Chondrocyte (in vitro differentiated cells): Measurements from ENCODE around the gene KIAA1549. TPM values are rescaled to one million over a fixed set of nuclear protein-coding genes. Genes with fewer than 3 reads are reported as not detected.
A peak's percentile ranks its signal among the peaks of the same experiment; 100 is the strongest.
"Not testable (repeated sequence)": the region's sequence is repeated elsewhere in the genome, so short reads cannot be mapped to it uniquely, and the experiment has no call there.

Source experiments
- DNase-seq: peaks from one replicate; pipeline ENCODE4 v3.0.0; 2021; ENCODE audit warnings: mixed read lengths, low spot score
- H3K27ac Mint-ChIP-seq: one replicate; pipeline ENCODE4 v1.8.0; 2021; ENCODE audit warnings: mild to moderate bottlenecking, moderate library complexity, mixed read lengths; ENCODE audit not compliant: unreplicated experiment
- H3K27me3 Mint-ChIP-seq: 2 replicates; pipeline ENCODE4 v1.8.0; 2021; ENCODE audit warnings: low read depth, mixed read lengths
- H3K36me3 Mint-ChIP-seq: 2 replicates; pipeline ENCODE4 v1.8.0; 2021; ENCODE audit warnings: low read depth, mixed read lengths
- H3K4me1 Mint-ChIP-seq: 2 replicates; pipeline ENCODE4 v1.8.0; 2021; ENCODE audit warnings: low read depth, mild to moderate bottlenecking, mixed read lengths
- H3K4me3 Mint-ChIP-seq: one replicate; pipeline ENCODE4 v1.8.0; 2021; ENCODE audit warnings: mild to moderate bottlenecking, moderate library complexity, mixed read lengths; ENCODE audit not compliant: unreplicated experiment
- H3K9me3 Mint-ChIP-seq: 2 replicates; pipeline ENCODE4 v1.8.0; 2021; ENCODE audit warnings: low read depth, mixed read lengths
- CTCF ChIP-seq: fragments of 200-600 bp; sonication (generic); IDR thresholded peaks from 2 replicates; pipeline ENCODE4 v1.5.0; 2021; ENCODE audit warnings: antibody characterized with exemption, mild to moderate bottlenecking, moderate library complexity
- long read RNA-seq: library from polyadenylated mRNA; stranded (forward); transcript quantifications from one replicate; pipeline ENCODE4 v2.0.0, GENCODE V29; 2021
- total RNA-seq: library from RNA; stranded (reverse); gene quantifications from 3 replicates; pipeline ENCODE4 v1.2.1, GENCODE V29; 2021

Gene KIAA1549
- 4.7 to 9.2 TPM (median 8.5 TPM) in 3 replicates for total RNA-seq
- long read RNA-seq, partial matches to known transcripts, result 2 of 5 reads
- long read RNA-seq, other reads (novel, unspliced or antisense), result 3 of 5 reads

GRCh38 chr7:138981332-138982203 lies at the start of gene KIAA1549:
Gene KIAA1549, minus strand, starts transcription at chr7:138981389. Its CDS starts 120 bp downstream, at chr7:138981269.
- H3K4me1 Mint-ChIP-seq, result peaks cover 21% of the 10 kb centered on the region
- H3K36me3 Mint-ChIP-seq, result no peaks in the 10 kb centered on the region
- no peak for DNase-seq
- H3K27ac Mint-ChIP-seq, result peak within 1 kb of the TSS; percentile 4
- peak within 1 kb of the TSS; percentile 81 for H3K4me3 Mint-ChIP-seq
- H3K9me3 Mint-ChIP-seq, result no peaks in the 10 kb centered on the region
- no peaks in the 10 kb centered on the region for H3K27me3 Mint-ChIP-seq
- TF ChIP-seq CTCF, result peak; percentile 35

GRCh38 chr7:139029353-139029752 lies 48.2 kb upstream of the KIAA1549 start:
- Mint-ChIP-seq H3K4me3 (no peak overlapping the region), H3K27me3 (no peaks in the 10 kb centered on the region), H3K4me1 (peaks cover 3% of the 10 kb centered on the region), H3K9me3 (no peaks in the 10 kb centered on the region), H3K36me3 (peaks cover 2% of the 10 kb centered on the region), H3K27ac (no peak overlapping the region)
- no peak for TF ChIP-seq CTCF
- no peak for DNase-seq

- peaks cover 26% of the 10 kb centered on the region for H3K4me1 Mint-ChIP-seq
- no peak overlapping the region for H3K4me3 Mint-ChIP-seq
- H3K27me3 Mint-ChIP-seq, result no peaks in the 10 kb centered on the region
- H3K36me3 Mint-ChIP-seq, result peaks cover 2% of the 10 kb centered on the region
- H3K27ac Mint-ChIP-seq, result no peak overlapping the region
- no peak for TF ChIP-seq CTCF
- H3K9me3 Mint-ChIP-seq, result no peaks in the 10 kb centered on the region
- DNase-seq, result no peak
These were observed 45.4 kb upstream of the KIAA1549 start for GRCh38 chr7:139026551-139026950.

- H3K4me3 Mint-ChIP-seq, H3K27ac Mint-ChIP-seq, DNase-seq, H3K27me3 Mint-ChIP-seq, H3K9me3 Mint-ChIP-seq, H3K36me3 Mint-ChIP-seq: not testable (repeated sequence)
- peaks cover 26% of the 10 kb centered on the region for H3K4me1 Mint-ChIP-seq
These were observed 44.7 kb upstream of the KIAA1549 start for GRCh38 chr7:139025861-139026260.

GRCh38 chr7:139023076-139023475 lies 41.9 kb upstream of the KIAA1549 start:
- H3K4me3 Mint-ChIP-seq, result no peak overlapping the region
- H3K9me3 Mint-ChIP-seq, result no peaks in the 10 kb centered on the region
- no peak for TF ChIP-seq CTCF
- H3K4me1 Mint-ChIP-seq, result peaks cover 28% of the 10 kb centered on the region
- no peaks in the 10 kb centered on the region for H3K27me3 Mint-ChIP-seq
- peaks cover 2% of the 10 kb centered on the region for H3K36me3 Mint-ChIP-seq
- no peak for DNase-seq
- H3K27ac Mint-ChIP-seq, result peak overlapping the region; percentile 77
